Activated T-helper 1 cell treated with anti-CD3 and anti-CD28 coated beads, Interleukin-12 subunit alpha, Interleukin-12 subunit beta, Interleukin-2, Interleukin-4 antibody, amounts not matched to agents 30 ng/mL and 10 ng/mL and 1 ng/mL, durations not matched to agents 14 hours and 24 hours and 36 hours (primary cell): ENCODE results near the gene SCRT2. TPM values are rescaled to one million over a fixed set of nuclear protein-coding genes. Genes with fewer than 3 reads are reported as not detected.

Experiments
- DNase-seq: peaks from one replicate; pipeline ENCODE4 v3.0.0; 2021; ENCODE audit warnings: low spot score
- H3K27ac Mint-ChIP-seq: one replicate; pipeline ENCODE4 v1.8.0; 2021; ENCODE audit warnings: mild to moderate bottlenecking, mixed read lengths
- H3K27me3 Mint-ChIP-seq: one replicate; pipeline ENCODE4 v1.8.0; 2022; ENCODE audit warnings: mild to moderate bottlenecking, moderate library complexity, mixed read lengths; ENCODE audit not compliant: insufficient read depth
- H3K36me3 Mint-ChIP-seq: one replicate; pipeline ENCODE4 v1.8.0; 2021; ENCODE audit warnings: low read depth, mixed read lengths
- H3K4me1 Mint-ChIP-seq: one replicate; pipeline ENCODE4 v1.8.0; 2021; ENCODE audit warnings: low read depth, mixed read lengths
- H3K4me3 Mint-ChIP-seq: one replicate; pipeline ENCODE4 v1.8.0; 2021; ENCODE audit warnings: mild to moderate bottlenecking, moderate library complexity, mixed read lengths
- H3K9me3 Mint-ChIP-seq: one replicate; pipeline ENCODE4 v1.8.0; 2021; ENCODE audit warnings: mixed read lengths
- intact Hi-C: fragments of 100-400 bp; cut with micrococcal nuclease; formaldehyde crosslinking; loops from one replicate; pipeline ENCODE4 v1.15.1; 2024
- total RNA-seq: library from RNA; stranded (reverse); gene quantifications from 2 replicates; pipeline ENCODE4 v1.2.3, GENCODE V29; 2022

Gene SCRT2
- total RNA-seq, 1 donor from 2014 or later = not detected

GRCh38 chr20:622161-622560 lies 53.4 kb downstream of the SCRT2 start:
- Mint-ChIP-seq H3K27ac (no peak overlapping the region), H3K36me3 (no peaks in the 10 kb centered on the region), H3K4me1 (no peaks in the 10 kb centered on the region), H3K4me3 (no peak overlapping the region), H3K9me3 (no peaks in the 10 kb centered on the region), H3K27me3 (peaks cover 10% of the 10 kb centered on the region)
- no peak for DNase-seq
- intact Hi-C loops = no loop called here

GRCh38 chr20:621125-621756 lies 54.4 kb downstream of the SCRT2 start:
- no peak overlapping the region for H3K27ac Mint-ChIP-seq
- H3K9me3 Mint-ChIP-seq = no peaks in the 10 kb centered on the region
- no peak for DNase-seq
- no peak overlapping the region for H3K4me3 Mint-ChIP-seq
- intact Hi-C loops = no loop called here
- H3K27me3 Mint-ChIP-seq = peaks cover 7% of the 10 kb centered on the region
- H3K36me3 Mint-ChIP-seq = no peaks in the 10 kb centered on the region
- H3K4me1 Mint-ChIP-seq = no peaks in the 10 kb centered on the region

- Mint-ChIP-seq H3K36me3 (no peaks in the 10 kb centered on the region), H3K9me3 (no peaks in the 10 kb centered on the region), H3K4me3 (no peak overlapping the region), H3K4me1 (no peaks in the 10 kb centered on the region), H3K27me3 (peaks cover 7% of the 10 kb centered on the region), H3K27ac (no peak overlapping the region)
- no peak for DNase-seq
- intact Hi-C loops = no loop called here
These were observed 55.4 kb downstream of the SCRT2 start for GRCh38 chr20:620246-620645.

- Mint-ChIP-seq H3K27me3 (peaks cover 10% of the 10 kb centered on the region), H3K9me3 (no peaks in the 10 kb centered on the region), H3K36me3 (no peaks in the 10 kb centered on the region), H3K27ac (no peak overlapping the region), H3K4me3 (no peak overlapping the region), H3K4me1 (no peaks in the 10 kb centered on the region)
- no peak for DNase-seq
- intact Hi-C loops = no loop called here
These were observed 56.6 kb downstream of the SCRT2 start for GRCh38 chr20:618980-619379.

GRCh38 chr20:617934-618690 lies 57.5 kb downstream of the SCRT2 start:
- H3K4me3 Mint-ChIP-seq = no peak overlapping the region
- no peak for DNase-seq
- H3K4me1 Mint-ChIP-seq = no peaks in the 10 kb centered on the region
- no peaks in the 10 kb centered on the region for H3K9me3 Mint-ChIP-seq
- peaks cover 14% of the 10 kb centered on the region for H3K27me3 Mint-ChIP-seq
- H3K36me3 Mint-ChIP-seq = no peaks in the 10 kb centered on the region
- no peak overlapping the region for H3K27ac Mint-ChIP-seq
- intact Hi-C loops = no loop called here

- Mint-ChIP-seq H3K4me1 (no peaks in the 10 kb centered on the region), H3K4me3 (no peak overlapping the region), H3K9me3 (no peaks in the 10 kb centered on the region), H3K36me3 (no peaks in the 10 kb centered on the region), H3K27ac (no peak overlapping the region), H3K27me3 (peaks cover 34% of the 10 kb centered on the region)
- intact Hi-C loops = no loop called here
- DNase-seq = no peak
These were observed 60.1 kb downstream of the SCRT2 start for GRCh38 chr20:615514-615913.

- DNase-seq = no peak
- peaks cover 45% of the 10 kb centered on the region for H3K27me3 Mint-ChIP-seq
- H3K9me3 Mint-ChIP-seq = no peaks in the 10 kb centered on the region
- H3K4me1 Mint-ChIP-seq = no peaks in the 10 kb centered on the region
- no peaks in the 10 kb centered on the region for H3K36me3 Mint-ChIP-seq
- H3K4me3 Mint-ChIP-seq = no peak overlapping the region
- intact Hi-C loops = loop anchor here (5.0 kb wide), 1 partner anchor 55 kb away; no protein-coding TSS in a partner anchor
- H3K27ac Mint-ChIP-seq = no peak overlapping the region
These were observed 63.8 kb downstream of the SCRT2 start for GRCh38 chr20:611843-612185.

Other genes starting within 250 kb of the SCRT2 start
- gene TBC1D20, start 213.3 kb downstream of the SCRT2 start, total RNA-seq = 37.5 and 41.4 TPM in 2 replicates
- gene CSNK2A1, start 132.0 kb downstream of the SCRT2 start, total RNA-seq = 181 and 185 TPM in 2 replicates
- gene TCF15, start 65.5 kb downstream of the SCRT2 start, total RNA-seq = 0.13 TPM in 1 of 2 replicates, not detected in the other
- gene SRXN1, start 22.6 kb downstream of the SCRT2 start, total RNA-seq = 28.8 and 30.2 TPM in 2 replicates
- gene SLC52A3, start 92.7 kb upstream of the SCRT2 start, total RNA-seq = not detected in 2 replicates
- 19.0 and 21.1 TPM in 2 replicates for gene FAM110A, start 157.9 kb upstream of the SCRT2 start, total RNA-seq
- gene ANGPT4, start 240.5 kb upstream of the SCRT2 start, total RNA-seq = not detected in 2 replicates